Dedifferentiated amniotic fluid mesenchymal stem cell (primary cell): ENCODE measurements around the gene MEF2D.
A peak's percentile ranks its signal among the peaks of the same experiment; 100 is the strongest.

Experiments used
- DNase-seq: peaks from one replicate; pipeline ENCODE4 v3.0.0-alpha.2; 2016; ENCODE audit errors: extremely low spot score

MEF2D gene

DNA sequence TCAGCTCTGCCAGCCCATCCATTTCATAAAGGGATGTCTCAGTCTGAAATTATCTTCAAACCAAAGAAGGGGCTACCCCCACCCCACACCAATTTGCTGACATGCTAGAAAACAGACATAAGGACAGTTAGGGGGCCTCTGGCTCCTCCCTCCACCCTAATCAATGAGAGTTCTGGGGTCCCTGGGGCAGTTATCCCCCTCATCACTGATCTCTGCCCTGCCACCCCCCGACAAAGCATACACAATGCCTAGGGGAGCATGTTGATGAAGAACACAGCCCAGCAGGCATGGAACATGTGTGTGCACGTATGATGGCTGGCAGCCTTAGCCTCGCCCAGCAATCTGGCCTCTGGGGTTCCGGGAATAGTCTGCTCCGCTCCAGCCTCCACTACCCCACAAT is 72.6 kb downstream of the MEF2D start:
- no peak for DNase-seq

DNA sequence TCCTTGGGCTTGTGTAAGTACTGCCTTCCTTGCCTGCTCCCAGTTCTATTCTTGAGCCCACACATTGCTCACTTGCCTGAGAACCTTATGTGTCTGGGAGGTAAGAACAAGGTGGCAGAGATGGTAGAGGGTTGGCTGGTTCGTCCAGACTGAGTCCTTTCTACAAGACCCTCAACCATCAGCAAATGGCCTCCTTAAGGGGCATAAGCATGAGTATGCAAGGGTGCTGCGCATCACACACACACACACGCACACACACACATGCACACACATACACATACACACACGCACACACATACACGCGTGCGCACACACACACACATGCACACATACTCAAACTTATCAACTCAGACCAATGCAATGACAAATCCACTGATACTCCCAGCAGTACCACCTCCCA is 74.6 kb downstream of the MEF2D start:
- no peak for DNase-seq

- no peak for DNase-seq
Observed at GRCh38 chr1:156424806-156425432, 75.7 kb downstream of the MEF2D start.

- DNase-seq, result no peak
Observed at GRCh38 chr1:156423422-156424352, 76.9 kb downstream of the MEF2D start.

DNA sequence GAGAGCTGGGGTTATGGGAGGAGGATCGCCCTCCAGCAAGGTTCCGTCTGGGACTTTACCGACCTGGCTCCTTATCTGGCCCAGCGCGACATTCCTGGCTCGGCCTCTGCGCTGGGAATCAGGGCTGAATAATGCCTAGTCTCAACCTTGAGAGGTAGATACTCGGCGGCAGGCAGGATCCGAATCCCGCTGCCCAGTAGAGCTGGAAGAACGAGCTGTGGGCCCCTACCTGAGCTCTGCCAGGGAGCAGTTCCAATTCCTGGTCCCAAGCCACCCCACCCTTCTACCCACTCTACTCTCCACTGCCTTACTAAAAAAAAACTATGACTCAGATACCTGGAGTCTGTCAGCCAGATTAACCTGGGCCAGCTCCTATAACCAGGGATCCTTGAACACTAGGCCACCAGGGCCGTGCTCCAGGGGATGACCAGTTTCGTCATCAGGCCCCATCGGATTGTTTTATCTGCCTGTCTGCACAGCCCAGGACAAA is 77.9 kb downstream of the MEF2D start:
- DNase-seq, result no peak

DNA sequence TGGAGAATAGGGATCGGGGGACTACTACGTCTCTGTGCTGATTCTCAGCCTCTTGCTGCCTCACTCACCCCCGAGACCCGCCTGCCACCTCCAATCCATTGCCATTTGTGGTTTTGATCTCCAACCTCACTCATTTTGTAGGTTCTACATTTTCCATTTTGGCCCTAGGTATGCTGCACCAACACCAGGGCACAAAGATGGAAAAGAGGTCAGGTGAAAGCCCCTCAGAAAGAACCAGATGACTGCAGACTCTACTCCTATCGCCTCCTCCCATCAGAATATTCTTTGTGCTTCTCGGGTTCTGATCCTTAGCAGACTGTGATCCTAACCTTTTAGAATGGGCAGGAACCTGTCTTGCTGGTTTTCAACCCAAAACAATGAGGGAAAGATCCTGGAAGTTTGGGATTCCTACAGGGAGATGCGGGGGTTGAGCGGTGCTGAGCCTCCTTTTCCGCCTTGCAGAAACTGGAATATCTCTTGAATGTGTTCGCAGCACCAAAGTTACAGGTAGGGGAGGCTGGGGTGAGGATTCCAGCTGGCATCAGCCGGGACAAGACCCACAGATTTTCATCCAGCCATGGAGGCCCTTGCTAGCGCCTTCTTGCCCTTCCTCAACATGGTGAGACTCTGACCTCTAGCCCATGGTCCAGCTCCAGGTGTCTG is 78.5 kb downstream of the MEF2D start:
- no peak for DNase-seq

- peak; percentile 38 for DNase-seq
Observed at GRCh38 chr1:156421062-156421938, 79.3 kb downstream of the MEF2D start.

- no peak for DNase-seq
Observed at GRCh38 chr1:156420205-156421061, 80.1 kb downstream of the MEF2D start.

- no peak for DNase-seq
Observed at GRCh38 chr1:156419854-156420204, 80.7 kb downstream of the MEF2D start.

DNA sequence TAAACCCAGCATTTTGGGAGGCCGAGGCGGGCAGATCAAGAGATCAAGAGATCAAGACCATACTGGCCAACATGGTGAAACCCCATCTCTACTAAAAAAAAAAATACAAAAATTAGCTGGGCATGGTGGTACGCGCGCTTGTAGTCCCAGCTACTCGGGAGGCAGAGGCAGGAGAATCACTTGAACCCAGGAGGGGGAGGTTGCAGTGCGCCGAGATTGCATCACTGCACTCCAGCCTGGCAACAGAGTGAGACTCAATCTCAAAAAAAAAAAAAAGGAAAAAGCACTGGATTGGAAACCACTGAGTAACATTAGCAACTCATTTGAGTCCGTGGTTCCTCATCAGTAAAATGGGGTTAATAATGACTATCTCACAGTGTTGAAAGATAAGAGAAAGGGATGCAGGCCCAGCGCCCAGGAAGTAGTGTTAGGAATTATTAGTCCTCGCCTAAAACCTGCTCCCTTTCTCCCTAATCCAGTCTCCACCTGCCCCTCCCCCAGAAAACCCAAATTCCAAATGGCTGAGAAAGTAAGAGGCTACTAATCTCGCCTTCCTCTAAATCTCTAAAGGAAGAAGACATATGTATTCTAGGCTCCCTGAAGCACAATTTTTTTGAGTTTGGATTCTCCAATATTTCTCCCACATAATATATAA is 82.0 kb downstream of the MEF2D start:
- no peak for DNase-seq

- DNase-seq, result no peak
Observed at GRCh38 chr1:156417401-156418020, 83.1 kb downstream of the MEF2D start.

- DNase-seq, result no peak
Observed at GRCh38 chr1:156416993-156417392, 83.6 kb downstream of the MEF2D start.

- DNase-seq, result no peak
Observed at GRCh38 chr1:156414461-156415064, 86.0 kb downstream of the MEF2D start.
